Parathyroid adenoma (tissue), 2 donors: ENCODE data around the gene ADD2.
A peak's percentile ranks its signal among the peaks of the same experiment; 100 is the strongest.

ENCODE experiments used
- H2AFZ ChIP-seq: fragments of 300-600 bp; sonication (generic); one replicate; pipeline ENCODE4 v1.7.0; 2017; ENCODE audit warnings: antibody characterized with exemption, mild to moderate bottlenecking
- H3K27ac ChIP-seq: fragments of 300-600 bp; sonication (generic); one replicate; pipeline ENCODE4 v1.7.0; 2017
- H3K27me3 ChIP-seq: fragments of 300-600 bp; sonication (generic); one replicate; pipeline ENCODE4 v1.7.0; 2017; ENCODE audit warnings: low read length; ENCODE audit not compliant: control insufficient read depth, insufficient read depth
- H3K36me3 ChIP-seq: fragments of 300-600 bp; sonication (generic); one replicate; pipeline ENCODE4 v1.7.0; 2017; ENCODE audit warnings: low read length; ENCODE audit not compliant: control insufficient read depth, insufficient read depth
- H3K4me1 ChIP-seq: fragments of 300-600 bp; sonication (generic); one replicate; pipeline ENCODE4 v1.7.0; 2017; ENCODE audit warnings: control low read depth
- H3K4me2 ChIP-seq: fragments of 300-600 bp; sonication (generic); one replicate; pipeline ENCODE4 v1.7.0; 2017; ENCODE audit warnings: low read length
- H3K4me3 ChIP-seq: fragments of 300-600 bp; sonication (generic); one replicate; pipeline ENCODE4 v1.7.0; 2017; ENCODE audit warnings: low read depth, low read length
- H3K79me2 ChIP-seq: fragments of 300-600 bp; sonication (generic); one replicate; pipeline ENCODE4 v1.7.0; 2017; ENCODE audit warnings: control low read depth
- H3K9ac ChIP-seq: fragments of 300-600 bp; sonication (generic); one replicate; pipeline ENCODE4 v1.7.0; 2017; ENCODE audit warnings: mild to moderate bottlenecking
- H3K9me3 ChIP-seq: fragments of 300-600 bp; sonication (generic); one replicate; pipeline ENCODE4 v1.7.0; 2017; ENCODE audit warnings: low read length; ENCODE audit not compliant: control insufficient read depth
- CTCF ChIP-seq: fragments of 300-600 bp; sonication (generic); IDR thresholded peaks from one replicate; pipeline ENCODE4 v1.7.0; 2017; ENCODE audit warnings: antibody characterized with exemption, mild to moderate bottlenecking
- donor health status: primary hyperparathyroidism.

ADD2 gene

GRCh38 chr2:70793450-70793849 is 25.4 kb upstream of the ADD2 start:
- Histone ChIP-seq H3K79me2 (no peaks in the 10 kb centered on the region), H2AFZ (no peak overlapping the region), H3K27me3 (no peaks in the 10 kb centered on the region)

DNA sequence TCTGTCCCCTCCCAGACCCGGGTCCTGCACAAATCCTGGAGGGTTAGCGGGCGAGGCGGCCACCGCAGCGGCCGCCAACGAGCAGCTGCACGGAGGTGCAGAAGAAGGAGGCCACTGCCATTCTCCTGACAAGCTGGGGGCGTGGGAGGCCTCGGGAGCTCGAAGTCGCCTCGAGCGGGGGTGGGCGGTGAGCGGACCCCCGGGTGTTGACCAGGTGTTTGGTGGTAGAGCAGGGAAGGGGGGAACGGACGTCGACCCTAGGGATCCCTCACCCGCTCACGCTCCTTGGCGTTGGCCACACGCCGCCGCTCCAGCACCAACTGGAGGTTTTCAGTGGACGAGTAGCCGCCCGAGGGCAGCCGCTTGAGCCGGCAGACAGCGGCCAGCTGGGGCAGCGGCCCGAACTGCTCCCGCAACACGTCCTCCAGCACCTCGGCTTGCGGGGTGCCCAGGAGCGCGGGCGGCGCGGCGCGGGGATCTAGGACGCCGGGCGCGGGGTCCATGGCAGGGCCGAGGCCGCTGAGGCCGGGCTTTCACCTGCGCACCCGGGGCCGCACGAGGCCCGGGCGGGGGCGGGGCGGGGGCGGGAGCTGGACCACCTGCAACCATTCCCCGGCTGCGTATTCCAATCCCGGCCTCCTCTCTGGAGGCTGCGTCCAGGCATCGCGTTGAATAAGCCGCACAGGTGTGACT is 22.3 kb upstream of the ADD2 start, which contains the start of gene FIGLA:
Gene FIGLA (minus strand): TSS at position 508 of the 693 bp plus-strand sequence. CDS start 5 bp downstream, at position 503.
- no peak for TF ChIP-seq CTCF
- no peaks in the 10 kb centered on the region for H3K79me2 ChIP-seq
- peak within 1 kb of the TSS; percentile 58 for H3K4me2 ChIP-seq
- H3K9ac ChIP-seq: no peak within 1 kb of the TSS
- H3K27me3 ChIP-seq: no peaks in the 10 kb centered on the region
- H3K4me3 ChIP-seq: peak within 1 kb of the TSS; percentile 33
- H3K9me3 ChIP-seq: no peaks in the 10 kb centered on the region
- H2AFZ ChIP-seq: peak within 1 kb of the TSS; percentile 54
- no peak within 1 kb of the TSS for H3K27ac ChIP-seq
- no peaks in the 10 kb centered on the region for H3K4me1 ChIP-seq
- no peaks in the 10 kb centered on the region for H3K36me3 ChIP-seq

More at GRCh38 chr2:70793450-70793849, 25.4 kb upstream of the ADD2 start:
- no peak for TF ChIP-seq CTCF
- Histone ChIP-seq H3K4me2 (no peak overlapping the region), H3K9ac (no peak overlapping the region), H3K9me3 (no peaks in the 10 kb centered on the region), H3K4me1 (no peaks in the 10 kb centered on the region), H3K36me3 (no peaks in the 10 kb centered on the region), H3K4me3 (no peak overlapping the region), H3K27ac (no peak overlapping the region)

DNA sequence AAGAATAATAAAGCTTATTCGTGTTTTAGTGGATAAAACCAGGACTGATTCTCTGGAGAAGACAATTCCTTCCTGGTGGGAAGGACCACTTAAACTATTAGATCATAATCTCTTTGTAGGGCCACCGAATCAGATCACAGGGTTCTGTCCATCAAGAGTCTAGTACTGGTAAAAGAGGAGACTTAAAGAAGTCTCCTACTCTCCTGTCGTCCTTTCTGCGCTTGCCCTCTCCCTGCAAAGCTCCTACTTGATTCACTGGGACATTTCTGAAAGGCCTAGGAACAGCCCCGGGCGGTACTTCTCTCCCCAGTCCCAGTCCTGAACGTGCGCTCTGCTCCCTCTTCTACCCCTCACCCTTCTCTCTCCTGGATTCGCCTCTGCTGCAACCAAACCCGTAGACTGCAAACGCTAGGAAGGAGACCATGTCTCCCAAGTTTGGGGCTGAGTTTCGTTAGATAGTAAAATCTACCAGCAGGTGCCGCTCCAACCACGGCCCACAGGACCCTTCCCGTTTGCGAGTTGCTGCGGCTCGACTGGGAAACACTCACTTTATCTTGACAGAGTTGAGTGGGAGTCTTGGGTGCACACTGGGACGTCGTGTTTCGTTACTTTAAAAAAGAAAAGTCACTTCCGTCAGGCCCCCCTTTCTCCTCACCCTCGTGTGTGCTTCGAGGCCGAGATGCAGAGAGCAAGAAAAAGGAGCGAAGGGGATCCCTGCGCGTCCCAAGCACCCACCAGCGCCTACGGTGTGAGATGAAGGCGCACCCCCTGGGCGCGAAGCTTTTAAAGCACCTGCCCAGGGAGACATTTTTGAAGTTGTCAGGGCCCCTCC is 21.5 kb upstream of the ADD2 start:
- Histone ChIP-seq H3K4me1 (no peaks in the 10 kb centered on the region), H3K79me2 (no peaks in the 10 kb centered on the region), H3K4me2 (peak overlapping the region; percentile 58), H3K9me3 (no peaks in the 10 kb centered on the region), H3K9ac (no peak overlapping the region), H3K36me3 (no peaks in the 10 kb centered on the region), H2AFZ (peak overlapping the region; percentile 54), H3K27ac (no peak overlapping the region), H3K27me3 (no peaks in the 10 kb centered on the region), H3K4me3 (peak overlapping the region; percentile 33)
- TF ChIP-seq CTCF: peak; percentile 53

DNA sequence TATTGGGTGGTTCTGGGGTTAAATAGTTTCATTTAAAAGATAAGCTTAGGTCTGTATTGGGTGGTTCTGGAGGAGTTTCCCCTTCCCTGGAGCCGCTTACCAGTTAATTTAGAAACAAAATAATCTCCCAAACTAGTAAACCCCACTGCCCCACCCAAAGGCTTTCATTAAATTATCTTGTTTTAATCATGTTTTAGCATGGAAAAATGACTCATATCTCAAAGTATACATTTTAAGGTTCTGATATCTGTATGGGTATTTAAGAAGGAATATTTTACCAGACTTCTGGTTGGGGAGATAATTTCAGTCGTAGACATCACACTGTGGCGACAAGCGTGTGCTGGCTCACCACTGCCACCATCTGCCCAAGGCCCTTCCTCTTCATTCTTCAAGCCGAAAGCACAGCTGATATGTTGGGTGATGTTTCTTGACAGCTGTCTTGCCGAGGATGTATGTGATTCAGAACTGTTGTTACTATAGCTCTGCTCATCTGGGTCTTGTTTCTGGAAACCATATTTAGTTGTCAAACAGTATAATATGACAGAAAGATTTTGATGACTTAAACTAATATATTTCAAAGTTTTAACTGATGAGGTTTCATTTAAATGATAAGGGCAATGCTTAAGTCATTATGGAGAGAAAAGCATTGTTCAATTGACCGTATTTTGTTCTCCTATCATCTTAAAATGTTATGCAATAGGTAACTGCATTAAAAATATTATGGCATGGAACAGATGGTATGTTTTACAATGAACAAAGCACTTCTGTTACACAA is 17.3 kb upstream of the ADD2 start:
- H2AFZ ChIP-seq: no peak overlapping the region
- H3K9me3 ChIP-seq: no peaks in the 10 kb centered on the region
- peak; percentile 61 for TF ChIP-seq CTCF
- no peak overlapping the region for H3K4me2 ChIP-seq
- H3K27ac ChIP-seq: no peak overlapping the region
- no peak overlapping the region for H3K9ac ChIP-seq
- H3K36me3 ChIP-seq: no peaks in the 10 kb centered on the region
- H3K79me2 ChIP-seq: no peaks in the 10 kb centered on the region
- no peaks in the 10 kb centered on the region for H3K27me3 ChIP-seq
- no peak overlapping the region for H3K4me3 ChIP-seq
- H3K4me1 ChIP-seq: no peaks in the 10 kb centered on the region
